ENCODE measurements around the gene PTTG1.

PTTG1 gene

GRCh38 chr5:160466889-160467554 is 45.4 kb downstream of the PTTG1 start:
- DNase-seq (ENCODE audit: low read depth), result peak; percentile 49
- no peak overlapping the region for H3K4me3 ChIP-seq (ENCODE audit: low read depth, low read length)
- no peak for TF ChIP-seq CTCF (conservative IDR thresholded peaks at IDR 0.05; ENCODE audit: low read depth, low read length)

GRCh38 chr5:160467555-160468362 is 46.1 kb downstream of the PTTG1 start:
- DNase-seq (ENCODE audit: low read depth), result peak; percentile 91
- H3K4me3 ChIP-seq (ENCODE audit: low read depth, low read length), result peak overlapping the region; percentile 59
- no peak for TF ChIP-seq CTCF (conservative IDR thresholded peaks at IDR 0.05; ENCODE audit: low read depth, low read length)

- DNase-seq (ENCODE audit: low read depth), result no peak
- no peak for TF ChIP-seq CTCF (conservative IDR thresholded peaks at IDR 0.05; ENCODE audit: low read depth, low read length)
- peak overlapping the region; percentile 59 for H3K4me3 ChIP-seq (ENCODE audit: low read depth, low read length)
Measured at GRCh38 chr5:160468363-160468975, 46.8 kb downstream of the PTTG1 start.

GRCh38 chr5:160469156-160470144 is 47.8 kb downstream of the PTTG1 start:
- TF ChIP-seq CTCF (conservative IDR thresholded peaks at IDR 0.05; ENCODE audit: low read depth, low read length), result no peak
- peak overlapping the region; percentile 59 for H3K4me3 ChIP-seq (ENCODE audit: low read depth, low read length)
- DNase-seq (ENCODE audit: low read depth), result peak; percentile 42

- peak; percentile 76 for DNase-seq (ENCODE audit: low read depth)
- H3K4me3 ChIP-seq (ENCODE audit: low read depth, low read length), result peak overlapping the region; percentile 20
- TF ChIP-seq CTCF (conservative IDR thresholded peaks at IDR 0.05; ENCODE audit: low read depth, low read length), result no peak
Measured at GRCh38 chr5:160470437-160471361, 49.0 kb downstream of the PTTG1 start.

Data from choroid plexus epithelial cell (primary cell).